NB4 (cell line): ENCODE measurements around the gene MAML2.

Experiments
- CTCF ChIP-seq: IDR thresholded peaks from one replicate; pipeline ENCODE4 v1.5.1; 2012; ENCODE audit warnings: low read depth, low read length
- MYC ChIP-seq: IDR thresholded peaks from 2 replicates; pipeline ENCODE4 v1.6.1; 2011; ENCODE audit warnings: low read depth, low read length
- POLR2A ChIP-seq: IDR thresholded peaks from 2 replicates; pipeline ENCODE4 v1.6.1; 2011; ENCODE audit warnings: mild to moderate bottlenecking; ENCODE audit not compliant: insufficient read length; ENCODE audit errors: extremely low read depth

- no peak for TF ChIP-seq POLR2A
- no peak for TF ChIP-seq CTCF
- TF ChIP-seq MYC = no peak
Measured at GRCh38 chr11:96082002-96082899, 260.7 kb downstream of the MAML2 start.
